Keratinocyte (primary cell): Measurements from ENCODE around the gene HINFP.

Experiments used
- EZH2 ChIP-seq: IDR thresholded peaks from one replicate; pipeline ENCODE4 v1.6.1; 2012; ENCODE audit warnings: inconsistent platforms, mild to moderate bottlenecking, low read length, moderate library complexity
- TF ChIP-seq, protein P1 (sequence below), 3 experiments: IDR thresholded peaks in 1 of 3; conservative IDR thresholded peaks in 1 of 3; optimal IDR thresholded peaks in 1 of 3; 2 replicates in 2 of 3; 3 replicates in 1 of 3; pipeline versions ENCODE3 to v1.5.1; 2011; ENCODE audit warnings: low read length in 3 of 3, mild to moderate bottlenecking in 3 of 3, moderate library complexity in 2 of 3, control low read depth in 1 of 3, inconsistent platforms in 1 of 3; ENCODE audit not compliant: insufficient read depth in 2 of 3; ENCODE audit errors: extremely low read depth in 1 of 3

- TF ChIP-seq, protein P1, sequence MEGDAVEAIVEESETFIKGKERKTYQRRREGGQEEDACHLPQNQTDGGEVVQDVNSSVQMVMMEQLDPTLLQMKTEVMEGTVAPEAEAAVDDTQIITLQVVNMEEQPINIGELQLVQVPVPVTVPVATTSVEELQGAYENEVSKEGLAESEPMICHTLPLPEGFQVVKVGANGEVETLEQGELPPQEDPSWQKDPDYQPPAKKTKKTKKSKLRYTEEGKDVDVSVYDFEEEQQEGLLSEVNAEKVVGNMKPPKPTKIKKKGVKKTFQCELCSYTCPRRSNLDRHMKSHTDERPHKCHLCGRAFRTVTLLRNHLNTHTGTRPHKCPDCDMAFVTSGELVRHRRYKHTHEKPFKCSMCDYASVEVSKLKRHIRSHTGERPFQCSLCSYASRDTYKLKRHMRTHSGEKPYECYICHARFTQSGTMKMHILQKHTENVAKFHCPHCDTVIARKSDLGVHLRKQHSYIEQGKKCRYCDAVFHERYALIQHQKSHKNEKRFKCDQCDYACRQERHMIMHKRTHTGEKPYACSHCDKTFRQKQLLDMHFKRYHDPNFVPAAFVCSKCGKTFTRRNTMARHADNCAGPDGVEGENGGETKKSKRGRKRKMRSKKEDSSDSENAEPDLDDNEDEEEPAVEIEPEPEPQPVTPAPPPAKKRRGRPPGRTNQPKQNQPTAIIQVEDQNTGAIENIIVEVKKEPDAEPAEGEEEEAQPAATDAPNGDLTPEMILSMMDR (optimal IDR thresholded peaks at IDR 0.05 in 1 of 3, IDR thresholded peaks at IDR 0.05 in 1 of 3, conservative IDR thresholded peaks at IDR 0.05 in 1 of 3; ENCODE audit: extremely low read depth in 1 of 3, insufficient read depth in 2 of 3, low read length in 3 of 3), result peak in 1 of 3 experiments; percentile 12
- no peak for TF ChIP-seq EZH2
These were observed 20.2 kb upstream of the HINFP start for GRCh38 chr11:119100994-119101758.
